ENCODE results near the gene OTOG. TPM values are rescaled to one million over a fixed set of nuclear protein-coding genes. Genes with fewer than 3 reads are reported as not detected.

Gene OTOG
- total RNA-seq, 1 donor from 2014 or later, result not detected

DNA sequence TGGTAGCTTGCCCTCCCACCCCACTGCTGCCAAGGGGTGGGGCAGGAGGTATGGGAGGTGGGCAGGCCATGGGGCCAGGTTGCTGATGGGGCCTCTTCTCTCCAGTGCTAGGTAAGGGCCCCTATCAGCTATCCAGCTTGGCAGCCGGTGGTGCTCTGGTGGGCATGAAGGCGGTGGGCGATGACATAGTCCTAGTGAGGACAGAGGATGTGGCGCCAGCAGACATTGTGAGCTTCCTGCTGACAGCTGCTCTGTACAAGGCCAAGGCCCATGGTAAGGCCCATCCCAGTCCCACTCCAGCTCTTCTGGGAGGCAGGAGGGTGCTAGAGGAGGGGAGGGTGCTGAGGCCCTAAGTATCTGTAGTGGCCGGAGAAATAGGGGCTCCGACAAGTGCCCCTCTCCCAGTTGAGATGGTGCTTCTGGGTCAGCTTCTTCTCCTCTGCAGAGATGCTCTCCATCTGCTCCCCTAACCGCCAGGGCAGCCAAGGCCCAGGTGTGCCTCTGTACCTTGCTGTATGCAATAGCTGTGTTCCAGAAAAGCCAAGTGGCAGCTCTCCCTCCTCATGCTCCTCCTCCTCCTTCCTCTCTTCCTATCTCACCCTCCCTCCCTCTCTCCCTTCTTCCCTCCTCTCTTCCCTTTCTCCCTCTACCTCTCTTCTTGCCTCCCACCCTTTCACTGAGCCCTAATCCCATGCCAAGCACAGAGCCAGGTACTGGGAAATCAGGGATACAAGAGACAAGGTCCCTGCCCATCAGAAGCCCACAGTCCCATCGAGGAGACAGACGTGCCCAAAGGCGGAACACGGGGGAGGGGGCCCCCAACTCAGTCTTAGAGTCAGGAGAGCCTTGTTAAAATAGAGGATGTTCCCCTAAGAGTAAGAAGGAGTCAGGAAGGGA is 55.3 kb downstream of the OTOG start:
- ATAC-seq, result no peak
- peak; percentile 32 for DNase-seq (ENCODE audit: low spot score)

DNA sequence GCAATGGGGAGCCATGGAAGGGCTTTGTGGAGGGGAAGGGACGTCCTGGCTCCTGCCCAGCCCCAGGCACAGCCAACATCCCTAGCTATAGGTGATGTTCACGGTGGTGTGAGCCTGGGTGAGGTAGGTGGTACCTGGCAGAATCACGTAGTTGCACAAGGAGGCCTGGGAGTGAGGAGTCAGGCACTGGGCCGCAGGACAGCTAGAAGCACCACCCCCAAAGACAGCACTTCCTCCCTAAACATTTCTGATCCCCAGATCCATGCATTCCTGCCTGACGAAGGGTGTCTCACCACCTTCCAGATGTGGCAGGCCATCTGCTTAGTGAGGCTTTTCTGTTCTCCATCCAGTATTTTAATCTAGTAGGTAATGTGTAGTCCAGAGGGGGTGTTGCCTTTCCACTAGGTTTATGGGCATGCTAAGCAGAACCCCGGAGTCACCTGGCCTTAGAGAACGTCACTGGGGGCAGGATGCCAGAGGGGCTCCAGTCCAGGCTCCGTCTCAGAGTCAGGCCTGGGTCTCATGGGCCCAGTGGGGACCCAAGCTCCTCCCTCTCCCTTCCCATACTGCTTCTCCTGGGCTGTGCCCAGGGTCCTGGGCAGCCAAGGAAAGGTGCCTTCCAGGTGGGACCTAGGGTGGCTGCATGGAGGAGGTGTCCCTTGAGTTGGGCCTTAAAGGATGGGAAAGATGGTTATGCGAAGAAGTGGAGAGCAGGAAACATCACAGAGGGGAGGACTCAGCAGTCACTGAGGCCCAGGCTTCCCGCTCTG is 56.2 kb downstream of the OTOG start:
- ATAC-seq (no peak), DNase-seq (ENCODE audit: low spot score) (no peak)

DNA sequence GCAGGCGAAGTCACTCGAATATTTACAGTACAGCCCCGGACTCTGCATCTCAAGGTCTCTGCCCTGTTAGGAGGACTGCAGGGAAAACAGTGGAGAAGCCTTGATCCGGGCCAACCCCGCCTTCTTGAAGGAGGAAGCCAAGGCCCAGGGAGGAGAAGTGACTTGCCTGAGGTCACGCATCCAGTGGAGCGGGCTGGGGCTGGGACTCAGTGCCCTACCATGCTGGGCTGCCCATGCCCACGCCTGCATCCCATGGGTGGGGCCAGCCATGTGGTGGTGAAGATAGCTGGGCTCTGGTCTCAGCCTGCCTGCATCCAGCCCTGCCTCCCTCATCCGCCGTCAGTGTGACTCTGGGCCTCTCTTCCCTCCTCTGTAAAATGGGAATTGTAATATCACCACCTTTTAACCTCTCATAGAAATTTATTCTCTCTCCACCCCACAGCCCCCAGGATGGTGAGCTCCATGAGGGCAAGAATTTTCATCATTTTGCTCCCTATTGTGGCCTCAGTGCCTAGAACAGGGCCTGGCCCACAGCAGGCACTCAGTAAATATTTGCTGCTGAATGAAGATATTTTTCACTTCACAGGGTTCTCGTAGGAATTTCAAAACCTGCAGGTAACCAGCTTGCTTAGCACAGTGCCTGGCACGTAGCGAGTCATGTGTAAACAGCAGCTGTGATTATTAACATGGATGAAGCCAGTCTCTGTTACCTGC is 57.3 kb downstream of the OTOG start:
- no peak for DNase-seq (ENCODE audit: low spot score)

DNA sequence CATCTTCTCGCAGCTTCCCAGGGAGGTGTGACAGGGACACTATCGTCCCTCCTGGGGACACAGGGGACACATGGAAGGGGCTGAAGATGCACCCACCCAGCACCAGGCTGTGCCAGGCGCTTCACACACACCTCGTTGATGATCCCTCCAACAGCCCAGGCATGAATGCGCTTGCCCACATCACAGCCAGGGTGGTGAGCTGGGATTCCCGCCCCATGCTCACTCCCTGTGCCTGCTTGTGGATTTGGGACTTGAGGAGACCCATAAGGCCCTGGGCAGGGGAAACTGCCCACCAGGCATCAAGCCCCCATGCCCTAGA is 57.8 kb downstream of the OTOG start:
- no peak for ATAC-seq
- DNase-seq (ENCODE audit: low spot score), result no peak

More for the DNA sequence above, 57.3 kb downstream of the OTOG start:
- ATAC-seq, result no peak

DNA sequence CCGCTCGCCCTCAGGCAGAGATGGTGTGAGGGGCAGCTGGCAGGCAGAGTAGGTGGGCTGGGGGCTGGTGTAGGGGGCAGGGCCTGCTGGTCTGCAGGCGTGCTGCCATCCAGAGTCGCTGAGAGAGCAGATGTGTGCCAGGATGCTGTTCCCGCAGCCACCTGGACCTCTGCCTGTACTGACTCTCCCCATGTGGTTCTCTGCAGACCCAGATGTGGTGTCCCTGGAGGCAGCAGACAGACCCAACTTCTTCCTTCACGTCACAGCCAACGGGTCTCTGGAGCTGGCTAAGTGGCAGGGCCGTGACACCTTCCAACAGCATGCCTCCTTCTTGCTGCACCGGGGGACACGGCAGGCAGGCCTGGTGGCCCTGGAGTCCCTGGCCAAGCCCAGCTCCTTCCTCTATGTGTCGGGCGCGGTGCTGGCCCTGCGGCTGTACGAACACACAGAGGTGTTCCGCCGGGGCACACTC is 58.6 kb downstream of the OTOG start:
- ATAC-seq (no peak), DNase-seq (ENCODE audit: low spot score) (no peak)

DNA sequence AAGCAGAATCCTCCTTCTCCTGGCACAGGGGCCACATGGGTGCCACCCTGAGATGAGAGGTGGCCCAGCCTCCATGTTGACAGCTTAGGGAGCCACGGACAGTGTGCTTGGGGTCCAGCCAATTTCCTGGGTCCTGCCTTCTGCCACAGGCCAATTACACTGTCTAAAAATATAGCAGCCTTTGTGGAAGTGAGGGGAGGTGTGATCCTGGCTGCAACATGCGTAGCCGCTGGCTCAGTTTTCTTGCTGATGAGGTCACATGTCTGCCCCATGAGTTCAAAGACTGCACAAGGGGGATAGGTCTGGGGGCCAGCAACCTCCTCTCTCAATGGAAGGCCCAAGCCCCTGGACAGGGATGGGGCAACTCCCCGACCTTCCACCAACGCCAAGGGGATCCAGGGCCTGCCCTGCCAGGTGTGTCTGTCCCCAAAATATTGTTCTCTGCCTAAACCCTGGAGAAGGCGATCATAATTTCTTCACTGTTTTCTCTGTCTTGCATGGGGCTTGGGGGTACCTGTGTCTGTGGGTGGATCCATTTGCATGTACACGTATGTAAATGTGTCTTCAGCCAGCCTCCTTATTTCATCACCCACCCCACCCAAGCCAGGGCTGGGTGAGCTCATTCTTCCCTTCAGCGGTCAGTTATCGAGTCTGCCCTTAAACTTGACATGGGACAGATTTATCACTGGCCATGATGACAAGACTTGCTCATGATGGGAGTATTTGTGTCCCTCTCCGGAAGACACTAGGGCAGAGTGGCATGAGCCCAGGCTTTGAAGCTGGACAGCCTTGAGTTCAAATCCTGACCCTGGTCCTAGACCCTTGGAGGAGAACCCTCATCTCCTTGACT is 59.4 kb downstream of the OTOG start:
- no peak for ATAC-seq
- DNase-seq (ENCODE audit: low spot score), result no peak

DNA sequence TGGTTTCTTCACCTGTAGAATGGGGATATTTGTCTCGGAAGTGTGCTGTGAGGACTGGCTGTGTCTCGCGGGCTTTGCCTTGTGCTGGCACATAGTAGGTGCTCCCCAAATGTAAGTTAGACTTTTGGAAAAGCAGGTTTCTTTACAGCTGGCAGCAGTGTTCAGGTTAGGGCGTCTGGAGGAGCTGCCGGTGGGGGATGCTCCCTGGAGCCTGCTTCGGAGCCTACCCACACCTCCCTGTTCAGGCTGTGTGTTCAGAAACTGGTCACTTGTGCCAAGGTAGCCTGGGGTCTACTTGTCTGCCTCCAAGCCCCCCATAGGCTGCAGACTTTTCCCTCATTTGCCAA is 60.0 kb downstream of the OTOG start:
- DNase-seq (ENCODE audit: low spot score), result no peak
- no peak for ATAC-seq

DNA sequence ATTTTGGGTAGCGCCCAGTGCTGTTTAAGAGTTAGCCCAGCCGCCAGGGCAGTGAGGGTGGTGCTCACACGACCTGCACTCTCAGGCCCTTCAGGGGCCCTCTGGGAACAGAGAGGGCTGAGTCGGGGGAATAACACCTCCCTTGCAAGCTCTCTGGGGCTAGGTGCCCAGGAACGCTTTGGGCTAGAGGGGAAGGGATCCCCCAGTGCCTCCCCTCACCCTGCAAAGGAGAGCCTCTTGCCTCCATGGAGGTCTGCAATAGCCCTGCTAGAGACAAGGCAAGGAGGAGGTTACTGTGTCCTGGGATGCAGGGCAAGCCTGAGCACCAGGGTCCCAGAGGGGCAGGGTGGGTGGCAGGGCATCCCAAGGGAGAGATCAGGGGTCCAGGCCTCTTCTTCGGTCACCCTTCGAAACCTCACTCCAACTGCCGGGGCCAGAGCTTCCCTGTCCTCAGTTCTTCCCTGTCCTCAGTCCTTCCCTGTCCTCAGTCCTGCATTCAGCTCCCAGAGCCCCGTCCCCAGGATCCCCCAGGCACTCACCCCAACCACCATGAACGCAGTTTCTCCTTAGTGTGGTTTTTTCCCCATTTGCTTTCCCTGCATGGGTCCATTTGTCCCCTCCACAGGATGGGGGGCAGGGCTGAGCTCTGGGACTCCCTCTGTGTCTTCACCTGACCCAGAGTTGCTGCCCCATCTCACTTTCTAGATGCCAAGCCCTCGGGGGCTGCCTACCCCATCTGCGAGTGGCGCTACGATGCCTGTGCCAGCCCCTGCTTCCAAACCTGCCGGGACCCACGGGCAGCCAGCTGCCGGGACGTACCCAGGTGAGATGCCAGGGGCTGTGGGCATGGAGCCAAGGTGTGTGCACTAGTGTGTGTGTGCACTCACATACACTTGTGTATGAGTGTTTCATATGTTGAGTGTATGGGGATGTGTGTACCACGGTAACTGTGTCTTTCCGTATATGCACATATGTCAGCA is 60.8 kb downstream of the OTOG start:
- DNase-seq (ENCODE audit: low spot score) (no peak), ATAC-seq (no peak)

DNA sequence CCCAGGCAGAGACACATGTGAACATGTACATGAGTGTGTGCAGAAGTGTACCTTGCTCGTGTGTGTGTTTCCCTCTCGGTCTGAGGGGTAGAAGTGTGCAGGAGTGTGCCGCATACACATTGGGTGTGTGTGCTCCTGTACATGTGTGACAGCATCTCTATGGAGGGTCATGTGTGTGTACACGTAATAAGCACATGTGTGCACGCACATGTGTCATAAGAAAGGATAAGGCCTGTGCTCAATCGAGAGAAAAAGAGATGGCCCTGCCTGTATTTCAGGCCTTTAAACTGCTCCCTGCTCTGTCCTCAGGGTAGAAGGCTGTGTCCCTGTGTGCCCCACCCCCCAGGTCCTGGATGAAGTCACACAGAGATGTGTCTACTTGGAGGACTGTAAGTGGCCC is 61.8 kb downstream of the OTOG start:
- DNase-seq (ENCODE audit: low spot score) (no peak), ATAC-seq (no peak)

DNA sequence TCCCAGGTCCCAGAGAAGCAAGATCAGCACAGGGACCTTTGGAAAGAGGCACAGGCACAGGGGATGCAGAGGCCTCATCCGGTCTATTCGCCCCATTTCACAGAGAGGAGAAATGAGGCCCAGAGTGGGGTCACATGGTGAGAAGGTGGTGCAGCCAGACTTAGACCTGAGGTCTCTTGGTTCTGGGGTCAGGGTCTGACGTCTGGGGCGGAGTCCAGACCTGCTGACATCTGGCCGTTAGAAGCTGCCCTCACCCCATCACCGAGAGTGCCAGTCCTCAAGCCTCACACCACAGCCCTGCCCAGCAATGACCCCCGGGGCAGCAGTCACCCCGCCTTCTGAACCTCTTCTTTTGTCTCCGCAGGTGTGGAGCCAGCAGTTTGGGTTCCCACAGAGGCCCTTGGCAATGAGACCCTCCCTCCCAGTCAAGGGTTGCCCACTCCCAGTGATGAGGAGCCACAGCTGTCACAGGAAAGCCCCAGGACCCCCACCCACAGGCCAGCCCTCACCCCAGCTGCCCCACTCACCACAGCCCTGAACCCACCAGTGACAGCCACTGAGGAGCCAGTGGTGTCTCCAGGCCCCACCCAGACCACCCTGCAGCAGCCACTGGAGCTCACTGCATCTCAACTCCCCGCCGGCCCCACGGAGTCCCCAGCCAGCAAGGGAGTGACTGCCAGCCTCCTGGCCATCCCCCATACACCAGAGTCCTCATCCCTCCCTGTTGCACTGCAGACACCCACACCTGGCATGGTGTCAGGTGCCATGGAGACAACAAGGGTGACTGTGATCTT is 62.4 kb downstream of the OTOG start:
- ATAC-seq (no peak), DNase-seq (ENCODE audit: low spot score) (no peak)

DNA sequence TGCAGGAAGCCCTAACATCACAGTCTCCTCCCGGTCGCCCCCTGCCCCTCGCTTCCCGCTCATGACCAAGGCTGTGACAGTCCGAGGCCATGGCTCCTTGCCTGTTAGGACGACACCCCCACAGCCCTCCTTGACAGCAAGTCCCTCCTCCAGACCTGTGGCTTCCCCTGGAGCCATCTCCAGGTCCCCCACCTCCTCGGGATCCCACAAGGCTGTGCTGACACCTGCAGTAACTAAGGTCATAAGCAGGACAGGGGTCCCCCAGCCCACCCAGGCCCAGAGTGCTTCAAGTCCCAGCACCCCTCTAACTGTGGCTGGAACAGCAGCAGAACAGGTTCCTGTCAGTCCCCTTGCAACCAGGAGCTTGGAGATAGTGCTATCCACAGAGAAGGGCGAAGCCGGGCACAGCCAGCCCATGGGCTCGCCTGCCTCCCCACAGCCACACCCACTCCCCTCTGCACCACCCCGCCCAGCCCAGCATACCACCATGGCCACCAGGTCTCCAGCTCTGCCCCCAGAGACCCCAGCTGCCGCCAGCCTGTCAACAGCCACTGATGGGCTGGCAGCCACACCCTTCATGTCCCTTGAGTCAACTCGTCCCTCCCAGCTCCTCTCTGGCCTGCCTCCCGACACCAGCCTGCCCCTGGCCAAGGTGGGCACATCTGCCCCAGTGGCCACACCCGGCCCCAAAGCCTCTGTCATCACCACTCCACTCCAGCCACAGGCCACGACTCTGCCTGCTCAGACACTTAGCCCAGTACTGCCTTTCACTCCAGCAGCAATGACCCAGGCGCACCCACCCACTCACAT is 63.2 kb downstream of the OTOG start:
- no peak for ATAC-seq
- DNase-seq (ENCODE audit: low spot score), result no peak

DNA sequence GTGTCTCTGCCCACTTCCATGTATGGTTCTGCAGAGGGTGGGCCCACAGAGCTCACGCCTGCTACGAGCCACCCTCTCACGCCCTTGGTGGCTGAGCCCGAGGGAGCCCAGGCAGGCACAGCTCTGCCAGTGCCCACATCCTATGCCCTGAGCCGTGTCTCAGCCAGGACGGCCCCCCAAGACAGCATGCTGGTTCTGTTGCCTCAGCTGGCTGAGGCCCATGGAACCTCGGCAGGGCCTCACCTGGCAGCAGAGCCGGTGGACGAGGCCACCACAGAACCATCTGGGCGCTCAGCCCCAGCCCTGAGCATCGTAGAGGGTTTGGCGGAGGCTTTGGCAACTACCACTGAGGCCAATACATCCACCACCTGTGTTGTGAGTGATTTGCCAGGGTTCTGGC is 64.0 kb downstream of the OTOG start:
- DNase-seq (ENCODE audit: low spot score) (no peak), ATAC-seq (no peak)

DNA sequence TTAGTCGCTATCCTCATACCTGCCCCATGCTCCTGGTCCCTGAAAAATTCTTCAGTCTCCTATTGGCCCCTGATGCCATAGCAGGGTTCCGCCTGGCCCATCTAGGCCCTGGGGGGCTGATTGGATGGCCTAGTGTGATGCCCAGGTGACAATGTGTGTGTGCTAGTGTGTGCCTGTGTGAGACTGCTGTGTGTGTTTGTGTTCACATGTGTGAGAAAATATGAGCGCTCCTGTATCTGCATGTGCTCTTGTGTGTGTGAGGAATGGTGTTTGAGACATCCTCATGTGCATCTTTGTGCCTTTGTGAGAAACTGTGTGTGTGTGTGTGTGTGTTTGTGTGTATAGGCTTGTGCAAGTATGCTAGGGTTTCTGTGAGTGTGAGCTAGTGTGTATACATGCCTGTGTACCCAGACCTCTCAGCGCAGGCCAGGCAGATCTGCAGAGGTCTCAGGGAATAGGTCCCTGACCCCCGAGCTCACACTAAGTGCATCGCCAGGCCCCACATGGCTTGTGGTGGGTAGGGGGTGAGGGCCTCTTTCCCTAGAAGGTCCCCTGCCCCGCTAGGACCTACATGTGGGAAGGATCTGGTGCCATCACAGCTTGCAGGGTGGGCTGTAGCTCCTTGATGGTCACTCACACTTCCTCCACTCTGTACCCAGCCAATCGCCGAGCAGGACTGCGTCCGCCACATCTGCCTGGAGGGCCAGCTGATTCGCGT is 64.6 kb downstream of the OTOG start:
- DNase-seq (ENCODE audit: low spot score), result no peak
- no peak for ATAC-seq

DNA sequence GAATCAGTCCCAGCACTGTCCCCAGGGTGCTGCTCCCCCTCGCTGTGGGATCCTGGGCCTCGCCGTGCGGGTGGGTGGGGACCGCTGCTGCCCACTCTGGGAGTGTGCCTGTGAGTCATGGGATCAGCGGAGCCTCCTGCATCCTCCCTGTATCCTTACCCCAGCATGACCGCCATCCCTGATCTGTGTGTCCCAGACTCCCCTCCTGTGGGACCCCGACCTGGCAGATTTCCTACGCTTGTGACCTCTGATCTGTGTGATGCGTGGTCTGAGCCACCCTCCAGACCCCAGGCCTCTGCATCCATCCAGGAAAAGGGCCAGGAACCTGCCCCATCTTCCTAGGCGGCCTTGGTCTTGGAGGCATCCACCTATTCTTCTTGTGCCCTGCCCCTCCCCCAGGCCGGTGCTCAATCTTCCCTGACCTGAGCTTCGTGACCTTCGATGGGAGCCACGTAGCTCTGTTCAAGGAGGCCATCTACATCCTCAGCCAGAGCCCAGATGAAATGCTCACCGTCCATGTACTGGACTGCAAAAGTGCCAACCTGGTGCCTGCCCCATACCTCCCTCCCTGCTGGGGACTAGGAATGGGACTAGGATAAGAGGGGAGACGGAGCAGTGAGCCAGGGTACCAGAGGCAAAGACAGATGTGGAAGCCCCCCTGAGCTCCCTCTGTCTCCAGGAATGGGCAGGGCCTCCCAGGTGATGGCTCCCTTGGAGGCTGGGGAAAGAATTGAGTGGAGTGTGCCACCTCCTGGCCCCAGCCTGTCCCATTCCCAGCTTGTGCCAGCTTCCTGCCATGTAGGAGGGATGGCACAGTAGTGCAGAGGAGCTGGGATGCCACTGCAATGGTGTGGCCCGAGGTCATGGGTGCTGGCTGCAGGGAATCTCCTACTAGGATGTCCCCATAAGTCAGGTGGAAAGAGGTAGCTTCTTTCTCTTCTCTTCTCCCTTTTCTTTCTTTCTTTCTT is 65.4 kb downstream of the OTOG start:
- peak; percentile 13 for ATAC-seq
- no peak for DNase-seq (ENCODE audit: low spot score)

DNA sequence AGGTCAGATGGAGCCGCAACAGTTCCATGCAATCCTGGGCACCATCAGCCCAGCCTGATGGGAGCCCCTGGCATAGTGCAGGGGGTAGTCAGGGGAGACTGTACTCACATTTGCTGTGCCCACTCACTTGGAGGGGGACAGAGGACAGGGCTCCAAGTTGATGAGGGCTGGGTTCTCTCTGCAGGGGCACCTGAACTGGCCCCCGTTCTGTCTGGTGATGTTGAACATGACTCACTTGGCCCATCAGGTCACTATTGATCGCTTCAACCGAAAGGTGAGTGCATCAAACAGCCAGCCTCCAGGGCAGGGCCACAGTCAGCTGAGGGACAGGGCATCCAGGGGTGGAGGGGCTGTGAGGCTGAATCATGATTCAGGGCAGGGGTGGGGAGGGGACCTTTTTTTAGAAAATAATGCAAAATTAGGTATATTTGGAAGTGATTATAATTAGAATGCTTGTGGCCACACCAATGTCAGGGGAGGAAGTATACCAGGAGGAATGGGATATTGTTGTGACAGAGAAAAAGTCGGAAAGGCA is 66.4 kb downstream of the OTOG start:
- DNase-seq (ENCODE audit: low spot score) (no peak), ATAC-seq (no peak)

DNA sequence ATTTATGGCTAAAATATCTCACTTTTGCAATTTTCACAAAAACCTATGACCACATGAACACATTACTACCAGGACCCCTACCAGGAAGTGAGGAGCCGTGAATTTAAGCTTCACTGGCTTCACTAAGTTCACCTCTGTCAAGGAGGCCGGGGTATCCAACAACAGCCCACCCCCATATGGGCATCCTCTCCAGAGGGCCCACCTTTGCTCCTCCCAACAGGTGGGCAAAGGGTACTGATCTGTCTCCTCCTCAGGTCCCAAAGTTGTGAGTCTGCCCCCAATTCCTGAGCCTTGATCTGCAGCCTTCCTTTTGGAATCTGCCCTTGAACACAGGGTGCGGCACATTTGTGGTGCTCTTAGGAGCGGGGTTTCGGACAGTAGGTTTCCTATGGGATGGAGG is 66.9 kb downstream of the OTOG start:
- DNase-seq (ENCODE audit: low spot score), result no peak
- no peak for ATAC-seq
